ENCODE measurements around the gene ATG7. TPM values are rescaled to one million over a fixed set of nuclear protein-coding genes. Genes with fewer than 3 reads are reported as not detected.

ATG7 gene
- polyA plus RNA-seq, 4 donors = 23.6 to 26.9 (median 25.2) TPM

- no peak for DNase-seq (ENCODE audit: low read depth in 4 of 4, low spot score in 2 of 4)
These were observed 330.1 kb downstream of the ATG7 start for GRCh38 chr3:11602239-11602840.

- no peak for DNase-seq (ENCODE audit: low read depth in 4 of 4, low spot score in 2 of 4)
These were observed 330.8 kb downstream of the ATG7 start for GRCh38 chr3:11602886-11603527.

GRCh38 chr3:11603628-11604027 lies 331.4 kb downstream of the ATG7 start:
- DNase-seq (ENCODE audit: low read depth in 4 of 4, low spot score in 2 of 4) = no peak

GRCh38 chr3:11604139-11604892 lies 332.1 kb downstream of the ATG7 start:
- DNase-seq (ENCODE audit: low read depth in 4 of 4, low spot score in 2 of 4) = no peak

GRCh38 chr3:11605398-11605797 lies 333.2 kb downstream of the ATG7 start:
- DNase-seq (ENCODE audit: low read depth in 4 of 4, low spot score in 2 of 4) = no peak

GRCh38 chr3:11606090-11606784 lies 334.0 kb downstream of the ATG7 start:
- DNase-seq (ENCODE audit: low read depth in 4 of 4, low spot score in 2 of 4) = no peak

GRCh38 chr3:11606865-11607440 lies 334.8 kb downstream of the ATG7 start:
- no peak for DNase-seq (ENCODE audit: low read depth in 4 of 4, low spot score in 2 of 4)

Other genes starting within 250 kb of the ATG7 start
- gene HRH1, start 117.9 kb upstream of the ATG7 start, polyA plus RNA-seq (ENCODE audit: insufficient read length in 4 of 4) = 1 to 10 TPM; 1.5 to 2.8 (median 2.1) TPM